SK-N-SH treated with all-trans-retinoic acid at 6 μM for 48 hours (cell line): ENCODE measurements around the gene IL22.

ENCODE experiments used
- ISL1 ChIP-seq: fragments of 250-450 bp; sonication (Bioruptor Pico); IDR thresholded peaks from 2 replicates; pipeline ENCODE4 v2.1.2; 2022; ENCODE audit warnings: mild to moderate bottlenecking, moderate library complexity
- SNAI2 ChIP-seq: fragments of 250-450 bp; sonication (Bioruptor Pico); IDR thresholded peaks from 2 replicates; pipeline ENCODE4 v1.5.0; 2020; ENCODE audit warnings: mild to moderate bottlenecking, moderate library complexity

- TF ChIP-seq SNAI2 (CRISPR knock-in tag) (no peak), ISL1 (CRISPR knock-in tag) (no peak)
These were observed 3.0 kb downstream of the IL22 start for GRCh38 chr12:68250454-68250853.
